Common myeloid progenitor, CD34-positive (primary cell): ENCODE measurements around the gene TYSND1.
"Not testable (repeated sequence)": the region's sequence is repeated elsewhere in the genome, so short reads cannot be mapped to it uniquely, and the experiment has no call there.

Source experiments
- CTCF ChIA-PET: fragments of 350-600 bp; sonication (Branson Sonifier 250); formaldehyde crosslinking; loops from one replicate; lab custom pipeline; 2021; ENCODE audit warnings: antibody characterized with exemption; lab: Charles Lee
- POLR2A ChIA-PET: fragments of 350-600 bp; sonication (Branson Sonifier 250); formaldehyde crosslinking; loops from one replicate; lab custom pipeline; 2021; ENCODE audit warnings: antibody characterized with exemption; lab: Charles Lee
- DNase-seq, 3 donors: peaks; one replicate each; pipeline versions ENCODE4 v3.0.0 to v3.0.0-alpha.2; 2013
- H3K27ac ChIP-seq, 2 experiments: 1 replicate in 1 of 2; 2 replicates in 1 of 2; pipeline ENCODE4 v1.7.0; 2013; ENCODE audit warnings: inconsistent platforms in 2 of 2, low read length in 2 of 2, mild to moderate bottlenecking in 2 of 2, low read depth in 1 of 2, moderate library complexity in 1 of 2; ENCODE audit not compliant: severe bottlenecking in 2 of 2, insufficient read depth in 1 of 2, poor library complexity in 1 of 2
- H3K27me3 ChIP-seq, 5 experiments: replicated peaks in 2 of 5; 1 replicate in 3 of 5; 2 replicates in 2 of 5; pipeline versions ENCODE4 v1.6.1 to v1.7.0; 2013; ENCODE audit warnings: low read length in 4 of 5, mild to moderate bottlenecking in 2 of 5, moderate library complexity in 2 of 5, inconsistent platforms in 1 of 5; ENCODE audit not compliant: insufficient read depth in 5 of 5, control insufficient read depth in 4 of 5
- H3K36me3 ChIP-seq, 4 experiments: 1 replicate in 2 of 4; 2 replicates in 2 of 4; pipeline versions ENCODE4 v1.6.1 to v1.7.0; 2013; ENCODE audit warnings: low read length in 3 of 4, control low read depth in 1 of 4, mild to moderate bottlenecking in 1 of 4; ENCODE audit not compliant: control insufficient read depth in 4 of 4, insufficient read depth in 4 of 4
- H3K4me1 ChIP-seq, 4 experiments: 1 replicate in 3 of 4; 2 replicates in 1 of 4; pipeline versions ENCODE4 v1.6.1 to v1.7.1; 2013; ENCODE audit warnings: low read length in 3 of 4, mild to moderate bottlenecking in 3 of 4, control low read depth in 1 of 4, inconsistent platforms in 1 of 4, moderate library complexity in 1 of 4; ENCODE audit not compliant: control insufficient read depth in 4 of 4, insufficient read depth in 4 of 4; ENCODE audit errors: control extremely low read depth in 1 of 4
- H3K4me3 ChIP-seq, 7 experiments: 1 replicate in 4 of 7; 2 replicates in 3 of 7; pipeline versions ENCODE4 v1.5.1 to v1.7.0; 2013; ENCODE audit warnings: mild to moderate bottlenecking in 7 of 7, low read length in 6 of 7, moderate library complexity in 6 of 7, inconsistent platforms in 2 of 7, low read depth in 2 of 7, control low read depth in 1 of 7; ENCODE audit not compliant: insufficient read depth in 4 of 7, control insufficient read depth in 1 of 7; ENCODE audit errors: extremely low read depth in 1 of 7
- H3K9me3 ChIP-seq, 5 experiments: 1 replicate in 4 of 5; 2 replicates in 1 of 5; pipeline versions ENCODE4 v1.6.1 to v1.7.1; 2013; ENCODE audit warnings: low read length in 4 of 5, mild to moderate bottlenecking in 2 of 5, inconsistent platforms in 1 of 5, low read depth in 1 of 5, moderate library complexity in 1 of 5; ENCODE audit not compliant: control insufficient read depth in 4 of 5, insufficient read depth in 2 of 5; ENCODE audit errors: control extremely low read depth in 1 of 5
- WGBS: methylation state at CpG from one replicate; pipeline ENCODE4 v1.1.5; 2013; ENCODE audit not compliant: insufficient coverage; 5-methylcytosine and 5-hydroxymethylcytosine counted together

TYSND1 gene

GRCh38 chr10:70101668-70102067 lies 44.8 kb downstream of the TYSND1 start:
- Histone ChIP-seq H3K4me3 (no peak overlapping the region), H3K4me1 (no peaks in the 10 kb centered on the region), H3K9me3 (no peaks in the 10 kb centered on the region), H3K27me3 (no peaks in the 10 kb centered on the region), H3K36me3 (peaks cover 0 to 2% (median 0%) of the 10 kb centered on the region in 4 experiments), H3K27ac (no peak overlapping the region)
- POLR2A ChIA-PET = no interaction called here
- CTCF ChIA-PET = interaction anchor here (1.5 kb wide), 1 partner anchor 19 kb away, joined by 3 read pairs; no protein-coding TSS in a partner anchor
- no peak for DNase-seq
- 100% methylated on average over 2 of the region's 3 CpGs for WGBS

- POLR2A ChIA-PET = not testable (repeated sequence)
- CTCF ChIA-PET = interaction anchor here (1.2 to 1.5 kb wide), 2 partner anchors 14 to 19 kb away, joined by 3 to 4 read pairs; no protein-coding TSS in a partner anchor
These were observed 45.4 kb downstream of the TYSND1 start for GRCh38 chr10:70101068-70101562.

DNA sequence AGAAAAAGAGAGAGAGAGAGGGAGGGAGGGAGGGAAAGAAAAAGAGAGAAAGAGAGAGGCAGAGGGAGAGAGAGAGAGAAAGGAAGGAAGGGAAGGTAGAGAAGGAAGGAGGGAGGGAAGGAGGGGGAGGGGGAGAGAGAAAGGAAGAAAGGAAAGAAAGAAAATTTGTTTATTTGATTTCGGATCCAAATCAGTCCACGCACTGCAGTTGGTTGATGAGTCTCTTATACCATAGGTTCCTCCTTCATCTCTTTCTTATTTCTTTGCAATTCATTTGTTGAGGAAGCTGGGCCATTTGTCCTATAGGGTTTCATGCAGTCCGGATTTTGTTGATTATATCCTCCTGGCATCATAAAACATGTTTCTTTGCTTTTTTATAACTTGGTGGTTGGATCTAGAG lies 48.2 kb downstream of the TYSND1 start:
- H3K4me1 ChIP-seq = peaks cover 0 to under 1% (median 0%) of the 10 kb centered on the region in 4 experiments
- CTCF ChIA-PET = interaction anchor here (0.8 to 1.5 kb wide), 2 partner anchors 18 to 49 kb away, joined by 3 read pairs; no protein-coding TSS in a partner anchor
- no peaks in the 10 kb centered on the region for H3K27me3 ChIP-seq
- H3K9me3 ChIP-seq = no peaks in the 10 kb centered on the region
- DNase-seq = no peak
- WGBS = 100% methylated on average over 1 of the region's 3 CpGs
- POLR2A ChIA-PET = no interaction called here
- no peak overlapping the region for H3K4me3 ChIP-seq
- H3K27ac ChIP-seq = no peak overlapping the region
- H3K36me3 ChIP-seq = peaks cover 0 to 3% (median 2%) of the 10 kb centered on the region in 4 experiments

More at GRCh38 chr10:70101068-70101562, 45.4 kb downstream of the TYSND1 start:
- not testable (repeated sequence) for H3K27me3 ChIP-seq, DNase-seq, H3K36me3 ChIP-seq, H3K4me1 ChIP-seq, H3K4me3 ChIP-seq, H3K27ac ChIP-seq, H3K9me3 ChIP-seq
- WGBS = 84% methylated on average over 9 of the region's 11 CpGs

DNA sequence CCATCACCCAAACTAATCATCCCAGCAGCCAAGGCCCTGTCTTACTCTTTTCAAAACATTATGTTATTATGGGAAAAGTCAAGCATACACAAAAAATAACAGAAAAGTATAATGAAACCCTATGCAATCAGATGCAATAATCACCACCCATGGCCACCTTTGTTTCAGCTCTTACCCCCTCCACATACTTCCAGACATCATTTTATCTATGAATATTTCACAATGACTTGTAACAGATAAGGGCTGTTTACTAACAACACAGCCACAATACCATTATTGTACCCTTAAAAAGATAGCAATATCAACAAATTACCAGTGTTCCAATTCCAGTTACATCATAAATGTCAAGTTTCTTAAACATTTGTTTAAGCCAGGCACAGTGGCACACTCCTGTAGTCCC lies 49.0 kb downstream of the TYSND1 start:
- Histone ChIP-seq H3K27me3 (no peaks in the 10 kb centered on the region), H3K27ac (no peak overlapping the region), H3K4me1 (peaks cover 0 to 3% (median 0%) of the 10 kb centered on the region in 4 experiments), H3K9me3 (no peaks in the 10 kb centered on the region), H3K4me3 (no peak overlapping the region), H3K36me3 (peaks cover 0 to 5% (median 2%) of the 10 kb centered on the region in 4 experiments)
- DNase-seq = no peak
- ChIA-PET CTCF (interaction anchor here (0.9 to 1.5 kb wide), 2 partner anchors 19 to 52 kb away, joined by 3 read pairs; no protein-coding TSS in a partner anchor), POLR2A (no interaction called here)

- CTCF ChIA-PET = interaction anchor here (0.5 to 4.9 kb wide), 4 partner anchors 12 to 145 kb away, joined by 3 to 15 read pairs (median 7); no protein-coding TSS in a partner anchor
- peaks cover 0 to 5% (median 2%) of the 10 kb centered on the region in 4 experiments for H3K36me3 ChIP-seq
- peaks cover 0 to 6% (median under 1%) of the 10 kb centered on the region in 4 experiments for H3K4me1 ChIP-seq
- H3K4me3 ChIP-seq = no peak overlapping the region
- no peak overlapping the region for H3K27ac ChIP-seq
- H3K27me3 ChIP-seq = no peaks in the 10 kb centered on the region
- POLR2A ChIA-PET = no interaction called here
- WGBS = 100% methylated on average over 2 of the region's 5 CpGs
- DNase-seq = no peak
- no peaks in the 10 kb centered on the region for H3K9me3 ChIP-seq
These were observed 49.6 kb downstream of the TYSND1 start for GRCh38 chr10:70096705-70097420.

- ChIA-PET POLR2A (no interaction called here), CTCF (interaction anchor here (1.6 to 4.9 kb wide), 2 partner anchors 13 to 19 kb away, joined by 11 to 15 read pairs; no protein-coding TSS in a partner anchor)
- H3K4me3 ChIP-seq = no peak overlapping the region
- 100% methylated on average over 1 of the region's 6 CpGs for WGBS
- H3K27me3 ChIP-seq = no peaks in the 10 kb centered on the region
- no peak for DNase-seq
- no peaks in the 10 kb centered on the region for H3K9me3 ChIP-seq
- peaks cover 0 to 5% (median 2%) of the 10 kb centered on the region in 4 experiments for H3K36me3 ChIP-seq
- H3K27ac ChIP-seq = no peak overlapping the region
- peaks cover 0 to 8% (median 1%) of the 10 kb centered on the region in 4 experiments for H3K4me1 ChIP-seq
These were observed 50.3 kb downstream of the TYSND1 start for GRCh38 chr10:70096016-70096704.
